Subcutaneous adipose tissue (tissue), 4 donors: ENCODE data around the gene IL23R. TPM values are rescaled to one million over a fixed set of nuclear protein-coding genes. Genes with fewer than 3 reads are reported as not detected.

Experiments used
- total RNA-seq, 4 donors: library from RNA; depleted of rRNA; stranded (reverse); fragments of >200 nt; gene quantifications; one replicate each; pipeline ENCODE4 v1.1.0, GENCODE V29; 2016
- TF ChIP-seq, protein P1 (sequence below): fragments of 450-650 bp; IDR thresholded peaks from one replicate; pipeline ENCODE4 v1.5.1; 2016; ENCODE audit warnings: low read depth, mild to moderate bottlenecking, control low read depth, antibody characterized with exemption, moderate library complexity

IL23R gene
- total RNA-seq, 4 donors from 2014 or later = not detected

DNA sequence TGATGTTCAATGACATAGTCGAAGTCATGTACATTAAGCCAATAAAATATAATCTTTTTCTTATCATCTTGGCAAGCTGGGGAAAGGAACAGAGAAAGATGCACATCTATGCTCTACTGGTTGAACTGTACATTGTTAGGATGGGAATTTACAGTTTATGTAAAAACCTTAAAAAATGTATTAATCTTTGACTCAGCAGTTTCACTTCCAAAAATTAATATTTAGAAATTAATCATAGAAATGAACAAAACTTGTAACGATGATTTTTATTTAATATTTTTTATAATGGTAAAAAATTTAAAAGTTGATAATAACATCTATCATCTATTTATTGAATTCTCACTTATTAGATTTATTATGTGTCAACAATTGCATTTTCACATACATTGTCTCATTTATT is 25.8 kb upstream of the IL23R start:
- TF ChIP-seq, protein P1, sequence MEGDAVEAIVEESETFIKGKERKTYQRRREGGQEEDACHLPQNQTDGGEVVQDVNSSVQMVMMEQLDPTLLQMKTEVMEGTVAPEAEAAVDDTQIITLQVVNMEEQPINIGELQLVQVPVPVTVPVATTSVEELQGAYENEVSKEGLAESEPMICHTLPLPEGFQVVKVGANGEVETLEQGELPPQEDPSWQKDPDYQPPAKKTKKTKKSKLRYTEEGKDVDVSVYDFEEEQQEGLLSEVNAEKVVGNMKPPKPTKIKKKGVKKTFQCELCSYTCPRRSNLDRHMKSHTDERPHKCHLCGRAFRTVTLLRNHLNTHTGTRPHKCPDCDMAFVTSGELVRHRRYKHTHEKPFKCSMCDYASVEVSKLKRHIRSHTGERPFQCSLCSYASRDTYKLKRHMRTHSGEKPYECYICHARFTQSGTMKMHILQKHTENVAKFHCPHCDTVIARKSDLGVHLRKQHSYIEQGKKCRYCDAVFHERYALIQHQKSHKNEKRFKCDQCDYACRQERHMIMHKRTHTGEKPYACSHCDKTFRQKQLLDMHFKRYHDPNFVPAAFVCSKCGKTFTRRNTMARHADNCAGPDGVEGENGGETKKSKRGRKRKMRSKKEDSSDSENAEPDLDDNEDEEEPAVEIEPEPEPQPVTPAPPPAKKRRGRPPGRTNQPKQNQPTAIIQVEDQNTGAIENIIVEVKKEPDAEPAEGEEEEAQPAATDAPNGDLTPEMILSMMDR = no peak

DNA sequence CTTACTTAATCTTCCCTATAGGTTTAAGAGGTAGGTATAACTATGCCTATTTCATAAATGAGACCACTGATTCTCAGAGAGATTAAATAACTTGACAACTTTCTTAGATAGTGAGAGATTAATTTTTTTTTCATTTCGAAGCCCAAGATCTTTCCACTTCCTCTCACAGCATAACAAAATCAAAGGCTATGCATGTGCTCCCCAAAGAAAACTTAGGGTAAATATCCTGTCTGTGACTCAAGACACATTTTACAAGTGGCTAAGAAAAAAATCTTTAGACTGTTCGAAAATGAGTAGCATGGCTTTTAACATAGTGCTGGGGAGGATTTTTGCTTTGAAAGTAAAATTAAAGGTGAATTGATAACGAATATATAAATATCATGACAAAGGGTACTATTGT is 23.3 kb upstream of the IL23R start:
- TF ChIP-seq, protein P1 = no peak

DNA sequence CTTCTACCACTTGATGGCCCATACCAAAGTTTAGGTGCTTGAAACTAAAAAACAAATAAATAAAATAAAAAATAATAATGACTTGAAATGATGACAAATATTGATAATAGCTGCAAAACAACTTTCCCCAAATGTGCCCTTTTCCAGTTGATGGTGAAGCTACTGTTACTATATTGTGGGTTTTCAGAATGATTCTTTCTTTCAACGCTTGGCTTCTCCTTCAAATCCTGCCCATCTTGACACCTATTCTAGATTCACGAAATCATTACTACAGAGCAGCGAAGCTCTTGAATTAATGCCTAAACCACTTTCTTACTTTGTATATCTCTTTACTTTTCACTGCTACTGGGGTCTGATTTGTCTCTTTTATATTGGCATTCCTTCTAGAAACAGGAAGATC is 22.3 kb upstream of the IL23R start:
- TF ChIP-seq, protein P1 = no peak

DNA sequence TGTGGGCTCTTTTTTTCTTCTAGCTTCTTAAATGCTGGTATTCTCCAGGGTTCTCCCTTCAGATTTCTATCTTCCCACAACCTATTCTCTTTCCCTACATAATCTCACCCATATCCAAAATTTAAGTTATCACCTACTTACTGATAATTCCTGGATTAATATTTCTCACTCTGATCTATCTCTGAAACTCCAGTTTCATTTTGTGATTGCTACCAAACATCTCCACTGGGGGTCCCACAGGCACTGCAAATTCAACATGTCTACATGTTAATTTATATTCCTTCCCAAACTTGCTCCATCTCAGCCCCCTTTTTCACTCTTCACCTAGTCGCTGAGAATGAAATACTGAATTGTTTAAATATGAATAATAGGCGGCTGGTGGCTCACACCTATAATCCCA is 21.6 kb upstream of the IL23R start:
- TF ChIP-seq, protein P1 = no peak

DNA sequence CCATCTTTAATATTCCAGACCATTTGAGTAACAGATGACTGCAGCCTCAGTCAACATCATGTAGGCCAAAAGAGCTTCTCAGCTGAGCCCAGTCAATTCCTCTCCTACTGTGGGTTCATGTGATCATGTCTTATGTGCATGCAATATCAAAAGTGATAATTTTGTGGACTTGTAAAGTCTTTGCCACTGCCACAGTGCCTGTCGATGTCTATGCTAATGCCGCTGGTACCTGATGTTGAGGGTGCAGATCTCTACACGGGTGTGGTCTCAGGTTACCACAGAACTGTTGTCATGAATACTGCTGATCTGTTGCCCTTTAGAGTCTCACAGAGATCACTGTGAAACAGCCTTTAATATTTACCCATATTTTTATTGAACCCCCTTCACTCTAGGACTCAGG is 20.2 kb upstream of the IL23R start:
- TF ChIP-seq, protein P1 = no peak

DNA sequence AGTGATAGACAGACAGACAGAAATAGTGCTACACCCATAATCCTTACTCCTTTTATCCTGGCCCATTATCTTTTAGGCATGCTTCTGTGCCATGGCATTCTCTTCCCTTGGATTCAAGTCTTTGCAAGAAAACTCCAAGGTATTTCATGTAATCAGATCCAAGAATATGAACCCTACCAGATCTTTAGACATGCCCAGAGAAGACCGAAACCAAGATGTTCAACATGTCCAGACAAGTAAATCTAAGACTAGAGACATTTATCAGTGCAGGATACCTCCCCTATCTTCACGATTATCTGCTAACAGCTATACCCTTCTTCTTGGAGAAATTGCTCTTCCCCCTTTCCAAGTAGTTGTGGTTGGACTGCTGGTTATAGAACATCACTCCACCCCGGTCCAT is 19.7 kb upstream of the IL23R start:
- TF ChIP-seq, protein P1 = no peak

DNA sequence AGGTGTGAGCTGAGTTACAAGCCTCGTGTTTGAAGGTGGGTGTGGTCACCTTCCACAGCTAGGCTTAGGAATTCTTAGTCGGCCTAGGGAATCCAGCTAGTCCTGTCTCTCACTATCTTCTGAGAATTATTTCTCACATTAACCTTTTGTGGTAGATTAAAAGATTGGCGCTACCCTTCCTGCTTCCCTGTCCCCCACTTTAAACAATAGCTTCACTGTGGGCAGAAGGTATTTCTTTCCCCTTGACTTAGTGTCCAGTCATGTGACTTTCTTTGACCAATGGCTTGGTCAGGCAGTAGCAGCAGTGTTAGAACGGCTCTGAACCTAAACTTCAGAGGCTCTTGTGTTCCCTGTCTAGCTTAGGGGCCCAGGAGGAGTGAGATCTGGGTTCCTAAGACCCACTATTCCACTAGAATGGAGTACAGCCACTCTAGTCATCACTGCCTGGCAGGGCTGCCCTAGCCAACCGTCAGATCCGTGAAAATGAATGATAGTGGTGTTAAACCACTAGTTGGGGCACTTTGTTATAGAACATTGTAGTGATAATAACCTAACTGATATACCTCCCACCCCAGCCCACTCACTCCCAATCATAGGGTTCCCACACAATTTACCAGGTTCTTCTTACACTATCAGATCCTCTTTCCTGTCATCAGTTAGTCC is 17.6 kb upstream of the IL23R start:
- TF ChIP-seq, protein P1 = no peak
